Activated T-helper 1 cell treated with anti-CD3 and anti-CD28 coated beads, Interleukin-2, amount 50 U/mL, for 16 hours (primary cell): Measurements from ENCODE around the gene MAP3K7.

Experiments
- DNase-seq, 2 donors: peaks; one replicate each; pipeline ENCODE4 v3.0.0-alpha.2; 2020; ENCODE audit warnings: low read depth in 1 of 2, low spot score in 1 of 2

The MAP3K7 gene

DNA sequence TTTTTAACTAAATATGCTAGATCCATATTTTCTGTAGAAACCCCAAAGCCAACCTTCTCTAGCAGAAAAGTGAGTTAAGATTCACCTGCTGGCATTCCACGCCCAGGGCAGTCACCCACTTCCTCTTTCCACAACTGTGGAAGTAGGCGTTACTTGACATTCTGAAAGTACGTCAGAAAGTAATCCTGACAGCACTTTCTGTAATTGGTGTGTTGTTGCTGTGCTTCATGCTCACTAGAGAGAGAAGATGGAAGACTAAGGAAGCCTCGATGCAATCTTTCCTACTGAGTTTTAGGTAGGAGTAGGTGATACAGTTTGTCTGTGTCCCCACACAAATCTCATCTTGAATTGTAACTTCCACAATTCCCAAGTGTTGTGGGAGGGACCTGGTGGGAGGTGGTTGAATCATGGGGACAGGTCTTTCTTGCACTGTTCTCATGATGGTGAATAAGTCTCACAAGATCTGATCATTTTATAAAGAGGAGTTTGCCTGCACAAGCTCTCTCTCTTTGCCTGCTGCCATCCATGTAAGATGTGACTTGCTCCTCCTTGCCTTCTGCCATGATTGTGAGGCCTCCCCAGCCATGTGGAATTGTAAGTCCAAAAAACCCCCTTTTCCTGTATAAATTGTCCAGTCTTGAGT, 101.1 kb downstream of the MAP3K7 start:
- no peak for DNase-seq

DNA sequence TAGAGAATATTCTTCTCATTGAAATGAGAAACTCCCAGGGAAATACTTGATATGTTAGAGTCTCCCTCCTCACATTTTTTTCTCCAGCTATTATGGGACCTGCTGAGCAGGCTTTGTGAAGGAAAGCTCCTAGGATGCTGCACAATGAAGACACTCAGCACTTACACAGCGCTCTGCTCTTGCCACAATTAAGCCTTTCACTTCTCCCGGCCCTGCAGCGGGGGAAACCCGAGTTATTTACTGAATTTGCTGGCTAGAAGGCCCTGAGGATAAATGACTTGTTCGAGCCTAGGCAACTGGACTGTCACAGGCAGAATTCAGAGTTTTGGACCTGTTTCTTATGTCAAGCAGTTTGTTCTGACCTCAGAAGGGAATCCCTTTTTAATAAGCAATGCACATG, 102.0 kb downstream of the MAP3K7 start:
- DNase-seq = no peak

DNA sequence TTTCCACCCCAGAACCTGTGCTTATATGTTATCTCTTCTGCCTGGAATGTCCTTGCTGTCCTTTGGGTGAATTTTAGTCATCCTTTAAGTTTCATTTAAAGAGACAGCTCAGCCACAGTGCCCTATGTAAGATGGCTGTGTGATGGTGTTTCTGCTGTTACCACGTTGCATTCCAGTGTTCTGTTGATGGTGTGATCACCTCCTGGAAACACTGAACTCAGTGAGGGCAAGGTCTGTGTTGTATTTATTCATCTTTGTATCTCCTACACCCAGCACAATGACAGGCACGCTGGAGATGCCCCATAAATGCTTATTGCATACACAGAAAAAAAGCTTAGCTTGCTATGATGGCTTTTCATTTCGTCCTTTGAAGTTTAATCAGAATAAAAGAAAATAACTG, 102.5 kb downstream of the MAP3K7 start:
- DNase-seq = no peak

DNA sequence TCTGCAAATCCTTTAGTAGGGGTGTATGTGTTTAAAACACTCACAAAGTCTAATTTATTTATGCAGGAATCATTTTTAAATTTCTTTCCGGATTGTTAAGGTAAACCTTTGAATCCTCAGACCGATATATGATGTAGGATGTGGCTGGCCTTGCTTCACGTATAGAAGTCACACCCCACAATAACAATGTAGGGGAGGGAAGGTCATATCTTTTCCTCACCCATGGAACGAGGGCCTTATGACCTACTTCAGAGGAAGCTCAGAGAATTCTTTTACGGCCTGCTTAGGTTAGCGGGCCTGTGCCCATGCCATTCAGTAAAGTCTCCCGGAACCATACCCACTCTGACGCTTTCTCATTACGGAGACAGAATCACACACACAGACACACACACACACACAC, 102.9 kb downstream of the MAP3K7 start:
- DNase-seq = no peak

DNA sequence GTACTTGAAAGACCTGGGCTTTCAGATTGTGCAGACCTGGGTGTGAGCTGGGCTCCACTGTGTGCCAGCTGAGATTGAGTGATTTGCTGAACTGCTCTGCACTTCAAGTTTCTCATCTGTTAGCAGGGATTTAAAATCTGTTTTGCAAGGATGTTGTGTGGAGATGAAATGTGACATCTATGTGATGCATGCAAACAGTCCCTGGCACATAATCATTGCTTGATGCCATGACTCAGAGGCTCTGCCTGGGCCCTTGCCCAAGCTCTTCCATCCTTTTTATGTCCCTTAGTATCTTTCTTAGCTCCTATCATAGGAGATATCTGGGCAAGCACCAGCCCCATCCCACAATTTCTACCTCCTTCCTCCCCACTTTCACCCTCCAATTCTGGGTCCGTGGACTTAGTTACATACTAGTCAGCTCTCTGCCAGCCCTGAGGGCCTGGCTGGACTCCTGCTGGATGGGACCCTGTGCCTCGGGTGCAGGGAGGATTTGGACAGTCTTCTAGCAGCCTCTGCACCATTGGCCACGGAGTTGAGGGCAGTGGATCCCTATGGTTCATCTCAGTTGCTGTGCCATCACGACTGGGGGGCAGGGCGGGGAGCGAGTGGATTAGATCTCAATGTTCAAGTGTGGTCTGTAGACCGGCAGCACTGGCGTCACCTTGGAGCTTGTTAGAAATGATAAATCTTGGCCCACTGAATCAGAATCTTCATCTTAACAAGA, 103.6 kb downstream of the MAP3K7 start:
- DNase-seq = no peak

DNA sequence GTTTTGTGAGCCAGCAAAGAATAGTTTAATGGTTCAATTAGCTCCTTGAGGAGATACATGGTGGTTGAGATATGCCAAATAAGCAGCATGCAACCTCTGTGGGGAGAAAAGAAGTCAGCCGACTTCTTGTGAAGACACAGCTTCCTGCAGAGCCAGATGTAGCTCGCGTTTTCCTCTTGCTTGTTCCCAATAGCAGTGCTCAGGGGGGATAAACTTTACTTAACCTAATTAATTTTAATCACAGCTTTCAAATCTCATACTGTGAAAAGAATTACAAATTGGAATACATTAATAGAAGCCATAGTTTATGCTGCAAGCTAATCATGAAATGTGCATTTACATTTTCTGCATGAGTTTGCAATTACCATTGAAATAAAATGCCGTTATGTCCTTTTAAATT, 106.2 kb downstream of the MAP3K7 start:
- DNase-seq = no peak

DNA sequence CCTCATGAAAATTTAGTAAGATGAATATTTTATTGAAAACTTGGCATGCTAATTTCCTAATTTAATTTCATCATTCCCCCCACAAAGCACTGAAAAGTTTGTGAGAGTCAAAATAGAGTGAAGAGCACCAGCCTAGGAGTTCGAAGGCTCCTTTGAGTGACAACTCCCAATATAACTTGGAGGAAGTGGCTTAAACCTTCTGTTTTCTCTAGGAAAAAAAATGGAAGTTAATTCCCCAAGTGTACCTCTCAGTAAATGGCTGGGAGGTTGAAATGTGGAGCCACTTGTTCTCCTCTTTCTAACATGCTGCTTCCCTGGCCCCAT, 107.3 kb downstream of the MAP3K7 start:
- DNase-seq = no peak

DNA sequence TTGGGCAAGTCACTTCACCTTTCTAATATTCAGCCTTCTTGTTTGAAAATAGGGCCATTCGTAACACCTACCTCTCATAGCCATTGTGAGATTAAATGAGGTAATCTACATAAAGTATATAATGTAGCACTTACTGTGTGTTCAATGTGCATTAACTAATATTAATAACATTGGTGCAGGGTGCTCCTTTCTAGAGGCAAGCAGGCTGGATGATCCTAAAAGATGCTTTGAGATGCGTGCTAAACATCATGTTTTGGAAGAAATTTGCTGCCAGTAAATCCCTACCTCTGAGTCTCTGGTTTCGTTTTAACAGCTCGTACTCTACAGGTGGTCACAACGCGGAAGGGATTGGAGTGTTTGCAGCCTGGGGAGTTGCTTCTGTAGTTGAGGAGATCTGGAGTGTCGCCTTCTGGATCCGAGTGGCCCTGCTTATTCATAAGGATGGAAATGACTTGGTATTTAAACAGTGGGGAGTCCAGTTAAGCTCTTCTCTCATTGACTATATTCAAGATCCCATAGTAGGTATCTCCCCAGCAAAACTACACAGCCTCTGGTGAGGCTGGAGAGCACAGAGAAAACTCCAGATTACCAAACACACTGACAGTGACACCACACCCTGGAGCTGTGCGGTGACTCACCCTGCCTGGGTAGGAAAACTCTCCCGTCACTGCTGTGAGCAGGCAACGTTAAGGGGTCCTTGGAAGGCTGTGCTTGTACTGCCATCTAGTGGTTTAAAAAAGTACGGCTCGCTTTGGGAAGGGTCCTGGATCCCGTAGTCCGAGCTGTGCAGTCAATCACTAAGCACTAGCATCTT, 107.9 kb downstream of the MAP3K7 start:
- peak; percentile 54 to 67 for DNase-seq

DNA sequence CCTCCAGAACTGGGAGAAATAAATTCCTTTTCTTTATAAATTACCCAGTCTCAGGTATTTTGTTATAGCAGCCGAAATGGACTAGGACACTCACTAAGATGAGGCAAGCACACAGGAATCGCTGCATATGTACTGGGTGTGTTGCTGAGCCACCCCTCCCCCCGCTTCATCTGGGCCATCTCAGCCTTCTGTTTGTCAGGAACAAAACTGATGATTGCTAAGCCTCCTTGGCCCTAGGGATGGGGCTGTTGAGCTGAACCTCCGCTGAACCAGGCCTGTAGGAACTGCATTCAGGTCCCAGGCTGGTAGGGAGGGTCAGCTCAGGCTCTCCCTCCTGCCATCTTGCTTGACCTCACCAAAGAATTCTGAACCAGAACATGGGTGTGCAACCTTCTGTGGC, 108.6 kb downstream of the MAP3K7 start:
- no peak for DNase-seq

DNA sequence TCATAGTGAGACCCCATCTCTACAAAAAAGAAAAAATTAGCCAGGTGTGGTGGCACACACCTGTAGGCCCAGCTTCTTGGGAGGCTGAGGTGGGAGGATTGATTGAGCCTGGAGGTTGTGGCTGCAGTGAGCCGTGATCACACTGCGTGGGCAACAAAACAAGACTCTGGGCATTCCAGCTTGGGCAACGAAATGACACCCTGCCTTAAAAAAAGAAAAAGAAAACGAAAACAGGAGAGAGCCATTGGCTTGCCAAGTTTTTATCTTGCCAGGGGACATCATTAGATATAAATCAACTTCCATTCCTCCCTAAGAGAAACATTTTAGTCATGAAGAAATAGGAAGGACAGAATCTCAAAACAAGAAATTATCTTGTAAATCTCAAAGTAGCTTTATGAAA, 109.5 kb downstream of the MAP3K7 start:
- no peak for DNase-seq

DNA sequence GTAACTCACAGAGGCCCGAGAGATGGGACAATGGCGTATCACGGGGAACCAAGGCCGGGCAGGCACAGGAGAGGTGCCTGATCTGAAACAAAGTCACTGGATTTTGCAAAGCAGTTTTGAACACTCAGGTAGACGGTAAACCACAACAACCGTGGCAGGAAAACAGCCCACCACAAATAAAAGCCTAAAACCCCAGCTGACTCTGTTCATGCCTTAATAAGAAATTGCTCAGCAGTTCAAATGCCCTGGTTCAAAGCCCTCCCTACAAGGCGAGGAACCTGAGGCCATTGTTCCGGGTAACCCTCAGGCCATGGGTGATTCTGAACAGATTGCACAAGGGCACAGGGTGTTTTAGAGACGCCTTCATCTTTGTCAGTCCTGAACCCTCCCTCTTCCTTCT, 114.2 kb downstream of the MAP3K7 start:
- no peak for DNase-seq

DNA sequence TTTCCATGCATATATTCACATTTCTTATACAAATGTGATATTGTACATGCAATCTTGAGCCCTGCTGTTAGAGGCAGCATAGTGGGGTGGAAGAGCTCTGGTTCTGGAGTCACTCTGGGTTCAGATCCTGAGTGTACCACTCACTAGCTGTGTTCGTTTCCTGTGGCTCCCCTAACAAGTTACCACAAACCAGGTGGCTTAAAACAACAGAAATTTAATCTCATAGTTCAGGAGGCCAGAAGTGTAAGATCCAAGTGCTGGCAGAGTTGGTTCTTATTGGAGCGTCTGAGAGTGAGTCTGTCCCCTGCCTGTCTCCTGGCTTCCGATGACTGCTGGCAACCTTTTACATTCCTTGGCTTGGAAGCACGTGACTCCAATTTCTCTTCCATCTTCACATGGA, 115.6 kb downstream of the MAP3K7 start:
- DNase-seq = no peak

DNA sequence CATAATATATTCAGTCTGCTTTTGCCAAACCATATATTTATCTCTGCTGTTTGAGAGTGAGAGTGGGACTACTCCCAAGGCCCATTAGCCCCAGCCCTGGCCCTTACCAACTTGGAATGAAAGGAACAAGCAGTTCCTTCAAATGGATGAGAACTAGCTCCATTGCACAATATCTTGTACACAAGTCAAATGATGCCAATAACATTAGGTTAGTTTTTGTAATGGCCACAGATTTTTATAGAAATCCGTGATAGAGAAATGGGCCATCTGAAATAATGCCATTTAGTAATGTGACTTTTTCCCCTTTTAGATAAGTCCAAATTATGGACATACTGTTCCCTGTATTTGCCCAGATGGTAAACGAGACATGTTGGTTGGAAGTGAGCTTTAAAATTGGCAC, 117.0 kb downstream of the MAP3K7 start:
- DNase-seq = no peak

DNA sequence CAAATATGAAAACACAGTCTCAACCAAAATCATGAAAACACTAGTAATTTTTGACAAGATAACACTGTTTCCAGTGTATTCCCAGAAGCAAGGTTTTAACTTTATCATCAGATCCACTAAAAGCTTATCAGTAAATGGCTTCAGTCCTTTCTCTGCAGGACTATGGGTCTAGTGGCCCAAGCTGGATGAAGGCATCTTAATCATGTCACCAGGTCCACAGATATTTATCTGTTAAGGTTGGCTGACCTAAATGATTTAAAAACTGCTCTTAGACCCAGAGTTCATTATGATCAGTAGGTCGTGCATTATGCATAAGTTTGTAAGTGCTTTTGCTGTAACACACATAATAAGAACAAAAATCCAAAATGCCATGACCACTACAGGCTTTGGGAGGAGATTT, 118.0 kb downstream of the MAP3K7 start:
- no peak for DNase-seq

DNA sequence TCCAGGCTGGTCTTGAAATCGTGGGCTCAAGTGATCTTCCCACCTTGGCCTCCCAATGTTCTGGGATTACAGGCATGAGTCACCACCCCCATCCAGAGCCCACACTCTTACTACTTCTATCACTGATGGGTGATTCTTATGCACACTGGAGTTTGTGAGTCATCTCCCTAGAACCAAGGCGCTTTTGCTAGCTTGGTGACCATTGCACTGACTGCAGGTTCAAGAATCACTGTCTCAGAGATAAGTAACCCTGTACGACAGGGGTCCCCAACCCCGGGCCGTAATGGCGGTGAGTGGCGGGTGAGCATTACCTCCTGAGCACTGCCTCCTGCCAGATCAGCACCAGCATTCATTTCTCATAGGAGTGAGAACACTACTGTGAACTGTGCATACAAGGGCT, 118.8 kb downstream of the MAP3K7 start:
- no peak for DNase-seq

DNA sequence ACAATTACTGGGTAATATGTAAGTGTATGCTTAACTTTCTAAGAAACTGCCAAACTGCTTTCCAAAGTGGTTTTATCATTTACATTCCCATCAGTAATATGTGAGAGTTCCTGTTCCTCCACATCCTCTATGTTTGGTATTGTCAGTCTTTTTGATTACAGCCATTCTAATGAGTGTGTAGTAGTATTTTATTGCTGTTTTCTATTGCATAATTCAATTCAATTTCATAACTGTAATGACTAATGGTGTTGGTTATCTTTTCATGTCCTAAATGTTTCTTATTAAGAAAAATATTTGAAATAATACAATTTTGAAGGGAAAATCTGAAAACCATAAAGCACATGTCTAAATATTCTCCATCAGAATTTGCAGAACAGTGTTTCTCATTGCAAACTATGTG, 119.3 kb downstream of the MAP3K7 start:
- DNase-seq = no peak

DNA sequence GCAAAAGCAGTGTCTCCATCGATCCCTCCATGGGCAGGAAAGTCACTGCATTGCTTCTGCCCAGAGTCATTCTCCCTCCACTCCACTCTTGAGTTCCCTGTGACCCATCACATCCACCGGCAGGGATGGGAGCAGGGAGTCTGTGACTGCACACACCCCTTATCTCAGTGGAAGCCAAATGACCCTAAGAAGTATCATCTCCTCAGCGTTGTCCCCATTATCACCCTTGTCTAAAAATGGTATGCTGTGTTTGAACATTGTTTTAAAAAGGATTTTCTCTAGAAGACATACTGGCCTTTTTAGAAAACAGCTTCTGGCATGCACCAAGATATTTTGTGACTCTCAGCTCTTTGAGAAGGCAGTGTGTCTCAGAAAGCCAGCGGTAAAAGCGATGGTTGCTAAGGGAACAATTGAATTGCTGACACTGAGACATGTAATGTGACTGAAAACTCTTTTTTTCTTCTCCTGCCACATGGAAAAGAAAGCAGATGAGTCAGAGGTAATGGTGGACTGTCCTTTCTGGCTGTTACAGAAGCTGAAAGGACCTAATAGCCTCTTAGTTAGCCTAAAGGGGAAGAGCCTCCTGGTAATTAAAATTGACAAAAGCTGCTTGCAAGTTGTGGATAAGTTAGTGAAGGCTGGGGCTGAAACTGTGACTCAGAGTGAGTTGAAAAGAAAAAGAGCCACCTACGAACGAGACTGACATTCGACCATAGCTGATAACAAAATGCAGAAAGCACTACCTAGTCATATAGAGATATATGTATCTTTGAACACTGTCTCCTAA, 120.5 kb downstream of the MAP3K7 start:
- no peak for DNase-seq

DNA sequence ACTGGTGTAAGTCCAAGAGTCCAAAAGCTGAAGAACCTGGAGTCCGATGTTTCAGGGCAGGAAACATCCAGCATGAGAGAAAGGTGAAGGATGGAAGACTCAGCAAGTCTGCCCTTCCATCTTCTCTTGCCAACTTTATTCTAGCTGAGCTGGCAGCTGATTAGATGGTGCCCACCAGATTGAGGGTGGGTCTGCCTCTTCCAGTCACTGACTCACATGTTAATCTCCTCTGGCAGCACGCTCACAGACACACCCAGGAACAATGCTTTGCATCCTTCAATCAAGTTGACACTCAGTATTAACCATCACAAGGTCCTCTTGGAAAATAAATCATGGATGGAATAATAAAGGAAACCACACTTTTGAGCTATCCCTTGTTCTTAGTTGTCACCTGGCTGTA, 121.2 kb downstream of the MAP3K7 start:
- DNase-seq = no peak

DNA sequence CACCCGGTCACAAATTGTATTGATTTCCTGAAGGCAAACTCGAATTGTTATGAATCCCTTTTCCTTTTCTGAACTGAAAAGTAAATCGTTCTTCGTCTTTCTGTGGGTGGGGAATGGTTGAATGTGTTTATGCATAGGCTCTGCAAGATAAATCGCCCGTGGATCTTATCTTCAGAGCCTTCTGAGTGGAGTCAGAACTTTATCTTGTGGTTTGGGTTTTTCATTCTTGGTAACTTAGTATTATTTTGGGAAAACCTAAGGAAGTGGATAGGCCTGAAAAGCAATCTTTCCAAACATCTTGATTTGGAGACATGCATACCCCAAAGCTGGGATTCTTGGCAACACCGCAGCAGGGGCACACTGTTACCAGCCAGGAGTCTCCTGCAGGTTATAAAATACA, 122.4 kb downstream of the MAP3K7 start:
- no peak for DNase-seq

DNA sequence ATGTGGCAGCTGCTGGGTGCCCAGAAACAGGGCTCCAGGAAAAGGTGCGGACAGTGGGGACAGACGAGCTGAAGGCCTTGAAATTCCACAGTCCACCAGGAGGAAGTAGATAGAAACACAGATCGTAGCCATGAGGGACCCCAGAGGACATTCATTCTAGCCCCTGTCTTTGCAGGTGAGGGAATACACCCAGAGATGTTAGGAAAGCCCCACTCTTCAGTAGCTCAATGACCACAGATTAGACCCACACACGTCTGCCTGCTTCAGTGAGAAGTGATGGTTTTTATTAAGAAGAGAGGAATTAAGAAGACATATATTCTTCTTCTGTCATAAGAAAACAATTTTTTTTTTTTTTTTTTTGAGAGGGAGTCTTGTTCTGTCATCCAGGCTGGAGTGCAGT, 123.0 kb downstream of the MAP3K7 start:
- DNase-seq = no peak
